GM12878 (cell line): Measurements from ENCODE around the gene PTPRM.

Experiments
- CHD2 ChIP-seq: IDR thresholded peaks from 2 replicates; pipeline ENCODE4 v1.6.1; 2011; ENCODE audit warnings: low read depth, low read length, improper control_type of control experiment, borderline replicate concordance
- MTA3 ChIP-seq: IDR thresholded peaks from 2 replicates; pipeline ENCODE4 v1.6.1; 2012; ENCODE audit warnings: low read length, inconsistent platforms, borderline replicate concordance
- POLR2A ChIP-seq: IDR thresholded peaks from 2 replicates; pipeline ENCODE4 v1.6.1; 2011; ENCODE audit warnings: low read depth, mild to moderate bottlenecking, low read length
- TARDBP ChIP-seq: IDR thresholded peaks from 2 replicates; pipeline ENCODE4 v1.6.1; 2016; ENCODE audit warnings: borderline replicate concordance
- ZBED1 ChIP-seq: IDR thresholded peaks from 2 replicates; pipeline ENCODE4 v1.6.1; 2016; ENCODE audit warnings: borderline replicate concordance
- ZNF217 ChIP-seq: fragments of 450-650 bp; IDR thresholded peaks from 2 replicates; pipeline ENCODE4 v1.6.1; 2017; ENCODE audit warnings: antibody characterized with exemption, mild to moderate bottlenecking
- ZZZ3 ChIP-seq: IDR thresholded peaks from 2 replicates; pipeline ENCODE4 v1.6.1; 2011; ENCODE audit warnings: low read depth; ENCODE audit not compliant: control insufficient read depth, insufficient read length
- TF ChIP-seq, protein P1 (sequence below): fragments of 450-650 bp; IDR thresholded peaks from 2 replicates; pipeline ENCODE4 v1.6.1; 2017; ENCODE audit warnings: mild to moderate bottlenecking, moderate library complexity
- TF ChIP-seq, protein P2 (sequence below), 3 experiments: IDR thresholded peaks in 2 of 3; conservative IDR thresholded peaks in 1 of 3; 2 replicates each; pipeline ENCODE4 v1.5.1; 2011; ENCODE audit warnings: low read depth in 3 of 3, low read length in 3 of 3, mild to moderate bottlenecking in 3 of 3, control low read depth in 2 of 3, moderate library complexity in 2 of 3, inconsistent platforms in 1 of 3, mixed read lengths in 1 of 3; ENCODE audit not compliant: control insufficient read depth in 2 of 3, insufficient read depth in 1 of 3; ENCODE audit errors: extremely low read depth in 1 of 3
- TF ChIP-seq, protein P3 (sequence below): IDR thresholded peaks from 2 replicates; pipeline ENCODE4 v1.6.1; 2011; ENCODE audit warnings: borderline replicate concordance, low read depth, mild to moderate bottlenecking, moderate library complexity, mixed read lengths, low read length; ENCODE audit not compliant: insufficient read depth; ENCODE audit errors: extremely low read length
- TF ChIP-seq, protein P4 (sequence below): IDR thresholded peaks from 2 replicates; pipeline ENCODE4 v1.6.1; 2011; ENCODE audit warnings: low read depth, low read length, improper control_type of control experiment, borderline replicate concordance

DNA sequence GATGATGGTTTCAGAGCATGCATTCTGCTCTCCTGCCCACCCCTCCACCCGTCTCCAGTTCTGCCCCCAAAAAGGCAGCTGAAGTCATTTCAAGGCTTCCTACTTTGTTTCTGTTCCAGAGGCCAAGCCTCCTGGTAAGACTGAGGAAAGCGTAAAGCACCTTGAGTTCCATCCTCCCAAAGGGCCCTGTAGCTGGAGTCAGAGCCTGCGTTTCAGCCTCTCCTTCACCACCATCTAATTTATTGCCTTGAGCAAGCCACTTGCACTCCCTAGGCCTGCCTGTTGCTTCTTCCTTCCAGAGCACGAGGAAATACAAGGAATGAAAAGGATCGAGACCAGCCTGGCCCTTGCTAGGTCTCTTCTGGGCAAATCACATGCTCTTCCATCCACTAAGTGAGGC lies 797.9 kb downstream of the PTPRM start:
- TF ChIP-seq TARDBP (no peak), ZZZ3 (no peak), MTA3 (no peak), ZNF217 (no peak), POLR2A (no peak), CHD2 (no peak), ZBED1 (no peak)
- TF ChIP-seq, protein P1, sequence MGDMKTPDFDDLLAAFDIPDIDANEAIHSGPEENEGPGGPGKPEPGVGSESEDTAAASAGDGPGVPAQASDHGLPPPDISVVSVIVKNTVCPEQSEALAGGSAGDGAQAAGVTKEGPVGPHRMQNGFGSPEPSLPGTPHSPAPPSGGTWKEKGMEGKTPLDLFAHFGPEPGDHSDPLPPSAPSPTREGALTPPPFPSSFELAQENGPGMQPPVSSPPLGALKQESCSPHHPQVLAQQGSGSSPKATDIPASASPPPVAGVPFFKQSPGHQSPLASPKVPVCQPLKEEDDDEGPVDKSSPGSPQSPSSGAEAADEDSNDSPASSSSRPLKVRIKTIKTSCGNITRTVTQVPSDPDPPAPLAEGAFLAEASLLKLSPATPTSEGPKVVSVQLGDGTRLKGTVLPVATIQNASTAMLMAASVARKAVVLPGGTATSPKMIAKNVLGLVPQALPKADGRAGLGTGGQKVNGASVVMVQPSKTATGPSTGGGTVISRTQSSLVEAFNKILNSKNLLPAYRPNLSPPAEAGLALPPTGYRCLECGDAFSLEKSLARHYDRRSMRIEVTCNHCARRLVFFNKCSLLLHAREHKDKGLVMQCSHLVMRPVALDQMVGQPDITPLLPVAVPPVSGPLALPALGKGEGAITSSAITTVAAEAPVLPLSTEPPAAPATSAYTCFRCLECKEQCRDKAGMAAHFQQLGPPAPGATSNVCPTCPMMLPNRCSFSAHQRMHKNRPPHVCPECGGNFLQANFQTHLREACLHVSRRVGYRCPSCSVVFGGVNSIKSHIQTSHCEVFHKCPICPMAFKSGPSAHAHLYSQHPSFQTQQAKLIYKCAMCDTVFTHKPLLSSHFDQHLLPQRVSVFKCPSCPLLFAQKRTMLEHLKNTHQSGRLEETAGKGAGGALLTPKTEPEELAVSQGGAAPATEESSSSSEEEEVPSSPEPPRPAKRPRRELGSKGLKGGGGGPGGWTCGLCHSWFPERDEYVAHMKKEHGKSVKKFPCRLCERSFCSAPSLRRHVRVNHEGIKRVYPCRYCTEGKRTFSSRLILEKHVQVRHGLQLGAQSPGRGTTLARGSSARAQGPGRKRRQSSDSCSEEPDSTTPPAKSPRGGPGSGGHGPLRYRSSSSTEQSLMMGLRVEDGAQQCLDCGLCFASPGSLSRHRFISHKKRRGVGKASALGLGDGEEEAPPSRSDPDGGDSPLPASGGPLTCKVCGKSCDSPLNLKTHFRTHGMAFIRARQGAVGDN = no peak
- TF ChIP-seq, protein P2, sequence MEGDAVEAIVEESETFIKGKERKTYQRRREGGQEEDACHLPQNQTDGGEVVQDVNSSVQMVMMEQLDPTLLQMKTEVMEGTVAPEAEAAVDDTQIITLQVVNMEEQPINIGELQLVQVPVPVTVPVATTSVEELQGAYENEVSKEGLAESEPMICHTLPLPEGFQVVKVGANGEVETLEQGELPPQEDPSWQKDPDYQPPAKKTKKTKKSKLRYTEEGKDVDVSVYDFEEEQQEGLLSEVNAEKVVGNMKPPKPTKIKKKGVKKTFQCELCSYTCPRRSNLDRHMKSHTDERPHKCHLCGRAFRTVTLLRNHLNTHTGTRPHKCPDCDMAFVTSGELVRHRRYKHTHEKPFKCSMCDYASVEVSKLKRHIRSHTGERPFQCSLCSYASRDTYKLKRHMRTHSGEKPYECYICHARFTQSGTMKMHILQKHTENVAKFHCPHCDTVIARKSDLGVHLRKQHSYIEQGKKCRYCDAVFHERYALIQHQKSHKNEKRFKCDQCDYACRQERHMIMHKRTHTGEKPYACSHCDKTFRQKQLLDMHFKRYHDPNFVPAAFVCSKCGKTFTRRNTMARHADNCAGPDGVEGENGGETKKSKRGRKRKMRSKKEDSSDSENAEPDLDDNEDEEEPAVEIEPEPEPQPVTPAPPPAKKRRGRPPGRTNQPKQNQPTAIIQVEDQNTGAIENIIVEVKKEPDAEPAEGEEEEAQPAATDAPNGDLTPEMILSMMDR (IDR thresholded peaks at IDR 0.05 in 2 of 3, conservative IDR thresholded peaks at IDR 0.05 in 1 of 3; ENCODE audit: control insufficient read depth in 2 of 3, extremely low read depth in 1 of 3, insufficient read depth in 1 of 3, low read depth in 3 of 3, low read length in 3 of 3) = no peak
- TF ChIP-seq, protein P3, sequence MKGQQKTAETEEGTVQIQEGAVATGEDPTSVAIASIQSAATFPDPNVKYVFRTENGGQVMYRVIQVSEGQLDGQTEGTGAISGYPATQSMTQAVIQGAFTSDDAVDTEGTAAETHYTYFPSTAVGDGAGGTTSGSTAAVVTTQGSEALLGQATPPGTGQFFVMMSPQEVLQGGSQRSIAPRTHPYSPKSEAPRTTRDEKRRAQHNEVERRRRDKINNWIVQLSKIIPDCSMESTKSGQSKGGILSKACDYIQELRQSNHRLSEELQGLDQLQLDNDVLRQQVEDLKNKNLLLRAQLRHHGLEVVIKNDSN = no peak
- TF ChIP-seq, protein P4, sequence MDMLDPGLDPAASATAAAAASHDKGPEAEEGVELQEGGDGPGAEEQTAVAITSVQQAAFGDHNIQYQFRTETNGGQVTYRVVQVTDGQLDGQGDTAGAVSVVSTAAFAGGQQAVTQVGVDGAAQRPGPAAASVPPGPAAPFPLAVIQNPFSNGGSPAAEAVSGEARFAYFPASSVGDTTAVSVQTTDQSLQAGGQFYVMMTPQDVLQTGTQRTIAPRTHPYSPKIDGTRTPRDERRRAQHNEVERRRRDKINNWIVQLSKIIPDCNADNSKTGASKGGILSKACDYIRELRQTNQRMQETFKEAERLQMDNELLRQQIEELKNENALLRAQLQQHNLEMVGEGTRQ = no peak
